GM12874 (cell line): ENCODE data around the gene GALNT12.
A peak's percentile ranks its signal among the peaks of the same experiment; 100 is the strongest.

Experiments used
- CTCF ChIP-seq: IDR thresholded peaks from 2 replicates; pipeline ENCODE4 v1.5.1; 2011; ENCODE audit warnings: low read depth, mild to moderate bottlenecking, control low read depth, low read length, moderate library complexity; ENCODE audit not compliant: insufficient read depth

GALNT12 gene

GRCh38 chr9:98768344-98768743, 39.1 kb upstream of the GALNT12 start:
- no peak for TF ChIP-seq CTCF

- TF ChIP-seq CTCF = no peak
Observed at GRCh38 chr9:98770717-98771116, 36.8 kb upstream of the GALNT12 start.

- no peak for TF ChIP-seq CTCF
Observed at GRCh38 chr9:98771209-98771874, 36.1 kb upstream of the GALNT12 start.

- TF ChIP-seq CTCF = no peak
Observed at GRCh38 chr9:98772364-98773155, 34.9 kb upstream of the GALNT12 start.

- no peak for TF ChIP-seq CTCF
Observed at GRCh38 chr9:98773721-98774120, 33.7 kb upstream of the GALNT12 start.

GRCh38 chr9:98774746-98775145, 32.7 kb upstream of the GALNT12 start:
- TF ChIP-seq CTCF = peak; percentile 70

- TF ChIP-seq CTCF = peak; percentile 72
Observed at GRCh38 chr9:98775831-98776441, 31.5 kb upstream of the GALNT12 start.
